Endothelial cell of hepatic sinusoid (primary cell): Measurements from ENCODE around the gene TSPAN18.

ENCODE experiments used
- in situ Hi-C: cut with HindIII; loops from 2 replicates; pipeline ENCODE4 v1.10.0; 2017; ENCODE audit warnings: low sequenced_read_pairs

Gene TSPAN18

GRCh38 chr11:44775366-44775984 lies 48.7 kb downstream of the TSPAN18 start:
- in situ Hi-C loops, result no loop called here

GRCh38 chr11:44775985-44776446 lies 49.3 kb downstream of the TSPAN18 start:
- in situ Hi-C loops, result no loop called here

- in situ Hi-C loops, result no loop called here
Observed at GRCh38 chr11:44776551-44777208, 49.9 kb downstream of the TSPAN18 start.

- in situ Hi-C loops, result no loop called here
Observed at GRCh38 chr11:44777209-44778194, 50.7 kb downstream of the TSPAN18 start.

- in situ Hi-C loops, result no loop called here
Observed at GRCh38 chr11:44778195-44779100, 51.7 kb downstream of the TSPAN18 start.

- in situ Hi-C loops, result no loop called here
Observed at GRCh38 chr11:44779736-44780520, 53.2 kb downstream of the TSPAN18 start.

- in situ Hi-C loops, result no loop called here
Observed at GRCh38 chr11:44780940-44781631, 54.3 kb downstream of the TSPAN18 start.

- in situ Hi-C loops, result no loop called here
Observed at GRCh38 chr11:44781655-44782054, 54.9 kb downstream of the TSPAN18 start.

- in situ Hi-C loops, result no loop called here
Observed at GRCh38 chr11:44782478-44782877, 55.7 kb downstream of the TSPAN18 start.

- in situ Hi-C loops, result no loop called here
Observed at GRCh38 chr11:44784436-44784760, 57.6 kb downstream of the TSPAN18 start.

- in situ Hi-C loops, result loop anchor here (5.0 kb wide), 2 partner anchors 42 to 102 kb away; no protein-coding TSS in a partner anchor
Observed at GRCh38 chr11:44784851-44785250, 58.1 kb downstream of the TSPAN18 start.

GRCh38 chr11:44785856-44786607 lies 59.3 kb downstream of the TSPAN18 start:
- in situ Hi-C loops, result loop anchor here (5.0 kb wide), 2 partner anchors 41 to 101 kb away; no protein-coding TSS in a partner anchor

- in situ Hi-C loops, result loop anchor here (5.0 kb wide), 2 partner anchors 40 to 100 kb away; no protein-coding TSS in a partner anchor
Observed at GRCh38 chr11:44787070-44787469, 60.3 kb downstream of the TSPAN18 start.

GRCh38 chr11:44787981-44788380 lies 61.2 kb downstream of the TSPAN18 start:
- in situ Hi-C loops, result loop anchor here (5.0 kb wide), 2 partner anchors 39 to 99 kb away; no protein-coding TSS in a partner anchor

- in situ Hi-C loops, result loop anchor here (5.0 kb wide), 2 partner anchors 39 to 99 kb away; no protein-coding TSS in a partner anchor
Observed at GRCh38 chr11:44788536-44789261, 61.9 kb downstream of the TSPAN18 start.

- in situ Hi-C loops, result loop anchor here (5.0 kb wide), 2 partner anchors 38 to 98 kb away; no protein-coding TSS in a partner anchor
Observed at GRCh38 chr11:44789496-44789895, 62.7 kb downstream of the TSPAN18 start.

GRCh38 chr11:44790211-44790610 lies 63.4 kb downstream of the TSPAN18 start:
- in situ Hi-C loops, result no loop called here
